ENCODE measurements around the gene RUBCN.
"Not testable (repeated sequence)": the region's sequence is repeated elsewhere in the genome, so short reads cannot be mapped to it uniquely, and the experiment has no call there.

The RUBCN gene

GRCh38 chr3:197663367-197664140 is 73.2 kb downstream of the RUBCN start:
- not testable (repeated sequence) for H3K27me3 ChIP-seq (ENCODE audit: control insufficient read depth in 1 of 2, insufficient read depth in 2 of 2, low read length in 2 of 2); H3K9me3 ChIP-seq (ENCODE audit: control insufficient read depth in 1 of 2, low read length in 2 of 2); H3K4me1 ChIP-seq (ENCODE audit: control insufficient read depth in 1 of 2, insufficient read depth in 2 of 2, low read length in 2 of 2); H3K27ac ChIP-seq (ENCODE audit: low read depth, low read length); H3K36me3 ChIP-seq (ENCODE audit: control insufficient read depth in 1 of 2, insufficient read depth in 2 of 2, low read length in 2 of 2); H3K9ac ChIP-seq (ENCODE audit: low read depth in 1 of 2, low read length in 2 of 2); H3K4me3 ChIP-seq (ENCODE audit: low read depth in 1 of 2, low read length in 2 of 2)

- not testable (repeated sequence) for H3K4me3 ChIP-seq (ENCODE audit: low read depth in 1 of 2, low read length in 2 of 2); H3K9ac ChIP-seq (ENCODE audit: low read depth in 1 of 2, low read length in 2 of 2); H3K4me1 ChIP-seq (ENCODE audit: control insufficient read depth in 1 of 2, insufficient read depth in 2 of 2, low read length in 2 of 2); H3K27me3 ChIP-seq (ENCODE audit: control insufficient read depth in 1 of 2, insufficient read depth in 2 of 2, low read length in 2 of 2); H3K36me3 ChIP-seq (ENCODE audit: control insufficient read depth in 1 of 2, insufficient read depth in 2 of 2, low read length in 2 of 2); H3K27ac ChIP-seq (ENCODE audit: low read depth, low read length); H3K9me3 ChIP-seq (ENCODE audit: control insufficient read depth in 1 of 2, low read length in 2 of 2)
Observed at GRCh38 chr3:197662352-197662751, 74.4 kb downstream of the RUBCN start.

DNA sequence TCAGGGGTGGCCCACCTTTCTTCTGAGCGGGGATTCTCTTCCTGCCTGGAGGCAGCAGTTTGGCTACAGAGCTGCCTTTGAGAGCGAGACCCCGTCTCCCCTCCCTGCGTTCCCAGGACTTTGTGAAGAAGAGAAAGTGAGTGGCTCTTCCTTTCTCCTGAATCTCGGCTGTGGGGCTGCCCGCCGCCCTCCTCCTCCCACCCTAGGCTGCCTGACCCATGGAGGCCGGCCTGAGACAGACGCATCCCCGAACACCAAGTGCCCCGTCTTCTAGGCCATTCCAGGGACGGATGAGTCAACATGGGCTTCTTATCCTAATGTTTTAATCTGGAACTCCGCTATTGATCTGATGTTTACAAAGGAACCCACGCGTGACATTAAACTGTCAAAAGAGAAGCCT is 74.8 kb downstream of the RUBCN start:
- not testable (repeated sequence) for H3K9me3 ChIP-seq (ENCODE audit: control insufficient read depth in 1 of 2, low read length in 2 of 2); H3K27ac ChIP-seq (ENCODE audit: low read depth, low read length); H3K4me3 ChIP-seq (ENCODE audit: low read depth in 1 of 2, low read length in 2 of 2); H3K4me1 ChIP-seq (ENCODE audit: control insufficient read depth in 1 of 2, insufficient read depth in 2 of 2, low read length in 2 of 2); H3K9ac ChIP-seq (ENCODE audit: low read depth in 1 of 2, low read length in 2 of 2); H3K36me3 ChIP-seq (ENCODE audit: control insufficient read depth in 1 of 2, insufficient read depth in 2 of 2, low read length in 2 of 2); H3K27me3 ChIP-seq (ENCODE audit: control insufficient read depth in 1 of 2, insufficient read depth in 2 of 2, low read length in 2 of 2)

DNA sequence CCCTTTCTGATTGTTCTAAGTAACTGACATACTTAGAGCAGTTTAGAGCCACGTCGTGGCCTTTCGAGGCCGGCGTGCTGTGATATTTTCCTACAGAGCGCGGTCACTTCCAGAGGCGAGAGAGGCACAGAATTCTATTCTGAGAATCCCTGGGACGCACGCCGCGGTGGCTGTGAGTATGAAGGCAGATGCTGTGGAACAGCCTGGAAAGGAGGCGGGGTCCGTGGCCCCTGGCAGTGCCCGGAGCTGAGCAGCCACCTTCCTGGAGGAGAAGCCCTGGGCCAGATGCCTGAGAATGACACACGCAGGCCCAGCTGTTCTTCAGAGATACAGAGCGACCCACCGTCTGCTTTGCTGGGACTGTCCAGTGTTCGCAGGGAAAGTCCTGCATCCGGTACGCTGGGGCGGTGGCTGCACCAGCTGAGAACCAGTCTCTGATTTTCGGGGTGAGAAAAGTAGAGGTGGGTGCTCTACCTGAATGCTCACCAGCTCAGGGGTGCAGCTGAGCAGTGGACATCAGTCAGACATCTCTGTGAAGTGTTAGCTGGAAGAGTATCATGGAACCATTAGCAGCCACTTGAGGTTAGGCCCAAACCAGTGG is 75.4 kb downstream of the RUBCN start:
- H3K9ac ChIP-seq (ENCODE audit: low read depth in 1 of 2, low read length in 2 of 2); H3K36me3 ChIP-seq (ENCODE audit: control insufficient read depth in 1 of 2, insufficient read depth in 2 of 2, low read length in 2 of 2); H3K4me3 ChIP-seq (ENCODE audit: low read depth in 1 of 2, low read length in 2 of 2); H3K4me1 ChIP-seq (ENCODE audit: control insufficient read depth in 1 of 2, insufficient read depth in 2 of 2, low read length in 2 of 2); H3K9me3 ChIP-seq (ENCODE audit: control insufficient read depth in 1 of 2, low read length in 2 of 2); H3K27me3 ChIP-seq (ENCODE audit: control insufficient read depth in 1 of 2, insufficient read depth in 2 of 2, low read length in 2 of 2); H3K27ac ChIP-seq (ENCODE audit: low read depth, low read length): not testable (repeated sequence)

GRCh38 chr3:197659701-197660100 is 77.0 kb downstream of the RUBCN start:
- not testable (repeated sequence) for H3K9me3 ChIP-seq (ENCODE audit: control insufficient read depth in 1 of 2, low read length in 2 of 2); H3K36me3 ChIP-seq (ENCODE audit: control insufficient read depth in 1 of 2, insufficient read depth in 2 of 2, low read length in 2 of 2); H3K27me3 ChIP-seq (ENCODE audit: control insufficient read depth in 1 of 2, insufficient read depth in 2 of 2, low read length in 2 of 2); H3K4me3 ChIP-seq (ENCODE audit: low read depth in 1 of 2, low read length in 2 of 2); H3K27ac ChIP-seq (ENCODE audit: low read depth, low read length); H3K9ac ChIP-seq (ENCODE audit: low read depth in 1 of 2, low read length in 2 of 2); H3K4me1 ChIP-seq (ENCODE audit: control insufficient read depth in 1 of 2, insufficient read depth in 2 of 2, low read length in 2 of 2)

- not testable (repeated sequence) for H3K36me3 ChIP-seq (ENCODE audit: control insufficient read depth in 1 of 2, insufficient read depth in 2 of 2, low read length in 2 of 2); H3K4me3 ChIP-seq (ENCODE audit: low read depth in 1 of 2, low read length in 2 of 2); H3K27ac ChIP-seq (ENCODE audit: low read depth, low read length); H3K27me3 ChIP-seq (ENCODE audit: control insufficient read depth in 1 of 2, insufficient read depth in 2 of 2, low read length in 2 of 2); H3K9me3 ChIP-seq (ENCODE audit: control insufficient read depth in 1 of 2, low read length in 2 of 2); H3K4me1 ChIP-seq (ENCODE audit: control insufficient read depth in 1 of 2, insufficient read depth in 2 of 2, low read length in 2 of 2); H3K9ac ChIP-seq (ENCODE audit: low read depth in 1 of 2, low read length in 2 of 2)
Observed at GRCh38 chr3:197659144-197659543, 77.6 kb downstream of the RUBCN start.

DNA sequence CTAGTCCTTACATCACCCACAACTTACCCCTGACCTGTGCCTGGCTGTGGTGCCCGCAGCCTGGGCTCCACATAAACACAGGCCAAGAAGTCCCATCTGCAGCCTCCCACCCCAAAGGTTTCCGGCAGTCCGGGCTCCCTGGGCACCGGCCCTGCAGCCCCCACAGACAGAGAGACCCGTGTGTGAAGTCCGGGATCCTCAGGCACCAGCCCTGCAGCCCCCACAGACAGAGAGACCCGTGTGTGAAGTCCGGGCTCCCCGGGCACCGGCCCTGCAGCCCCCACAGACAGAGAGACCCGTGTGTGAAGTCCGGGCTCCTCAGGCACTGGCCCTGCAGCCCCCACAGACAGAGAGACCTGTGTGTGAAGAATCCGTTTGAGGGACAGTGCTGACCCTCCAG is 78.0 kb downstream of the RUBCN start:
- not testable (repeated sequence) for H3K4me3 ChIP-seq (ENCODE audit: low read depth in 1 of 2, low read length in 2 of 2); H3K27ac ChIP-seq (ENCODE audit: low read depth, low read length); H3K4me1 ChIP-seq (ENCODE audit: control insufficient read depth in 1 of 2, insufficient read depth in 2 of 2, low read length in 2 of 2); H3K9ac ChIP-seq (ENCODE audit: low read depth in 1 of 2, low read length in 2 of 2); H3K27me3 ChIP-seq (ENCODE audit: control insufficient read depth in 1 of 2, insufficient read depth in 2 of 2, low read length in 2 of 2); H3K36me3 ChIP-seq (ENCODE audit: control insufficient read depth in 1 of 2, insufficient read depth in 2 of 2, low read length in 2 of 2); H3K9me3 ChIP-seq (ENCODE audit: control insufficient read depth in 1 of 2, low read length in 2 of 2)

DNA sequence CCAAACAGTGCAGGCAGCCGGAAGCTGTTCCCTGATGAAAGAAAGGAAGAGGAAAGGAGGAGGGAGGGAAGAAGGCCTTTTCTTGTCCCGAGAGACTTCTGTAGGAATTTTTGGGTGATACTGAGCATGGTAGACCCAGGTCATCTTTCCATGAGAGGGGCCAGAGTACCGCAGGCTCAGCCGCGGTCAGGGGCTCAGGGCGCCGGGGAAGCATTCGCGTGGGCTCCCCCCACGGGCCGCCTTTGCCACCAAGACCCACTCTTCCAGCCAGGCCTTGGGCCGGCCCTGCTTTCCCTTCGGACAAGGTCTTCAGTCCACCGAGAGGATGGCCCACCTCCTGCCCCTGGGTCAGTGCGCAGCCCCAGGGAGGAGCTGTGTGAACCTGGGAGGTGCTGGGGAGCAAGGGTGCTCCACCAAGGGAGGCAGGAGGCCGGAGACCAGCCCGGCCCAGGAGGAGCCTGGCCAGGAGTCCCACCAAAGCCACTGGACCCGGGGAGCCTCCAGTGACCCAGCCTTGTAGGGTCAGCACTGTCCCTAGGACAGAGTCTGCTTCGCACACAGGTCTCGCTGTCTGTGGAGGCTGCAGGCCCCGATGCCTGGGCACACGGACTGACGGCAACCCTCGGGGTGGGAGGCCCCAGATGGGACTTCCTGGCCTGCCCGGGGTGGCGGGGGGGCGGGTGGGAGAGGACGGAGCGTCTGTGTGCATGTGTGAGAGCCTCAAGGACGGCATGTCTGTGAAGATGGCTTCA is 79.0 kb downstream of the RUBCN start:
- not testable (repeated sequence) for H3K4me3 ChIP-seq (ENCODE audit: low read depth in 1 of 2, low read length in 2 of 2); H3K27ac ChIP-seq (ENCODE audit: low read depth, low read length); H3K4me1 ChIP-seq (ENCODE audit: control insufficient read depth in 1 of 2, insufficient read depth in 2 of 2, low read length in 2 of 2); H3K36me3 ChIP-seq (ENCODE audit: control insufficient read depth in 1 of 2, insufficient read depth in 2 of 2, low read length in 2 of 2); H3K27me3 ChIP-seq (ENCODE audit: control insufficient read depth in 1 of 2, insufficient read depth in 2 of 2, low read length in 2 of 2); H3K9ac ChIP-seq (ENCODE audit: low read depth in 1 of 2, low read length in 2 of 2); H3K9me3 ChIP-seq (ENCODE audit: control insufficient read depth in 1 of 2, low read length in 2 of 2)

GRCh38 chr3:197656960-197657359 is 79.7 kb downstream of the RUBCN start:
- not testable (repeated sequence) for H3K9me3 ChIP-seq (ENCODE audit: control insufficient read depth in 1 of 2, low read length in 2 of 2); H3K4me1 ChIP-seq (ENCODE audit: control insufficient read depth in 1 of 2, insufficient read depth in 2 of 2, low read length in 2 of 2); H3K4me3 ChIP-seq (ENCODE audit: low read depth in 1 of 2, low read length in 2 of 2); H3K9ac ChIP-seq (ENCODE audit: low read depth in 1 of 2, low read length in 2 of 2); H3K27ac ChIP-seq (ENCODE audit: low read depth, low read length); H3K36me3 ChIP-seq (ENCODE audit: control insufficient read depth in 1 of 2, insufficient read depth in 2 of 2, low read length in 2 of 2); H3K27me3 ChIP-seq (ENCODE audit: control insufficient read depth in 1 of 2, insufficient read depth in 2 of 2, low read length in 2 of 2)

DNA sequence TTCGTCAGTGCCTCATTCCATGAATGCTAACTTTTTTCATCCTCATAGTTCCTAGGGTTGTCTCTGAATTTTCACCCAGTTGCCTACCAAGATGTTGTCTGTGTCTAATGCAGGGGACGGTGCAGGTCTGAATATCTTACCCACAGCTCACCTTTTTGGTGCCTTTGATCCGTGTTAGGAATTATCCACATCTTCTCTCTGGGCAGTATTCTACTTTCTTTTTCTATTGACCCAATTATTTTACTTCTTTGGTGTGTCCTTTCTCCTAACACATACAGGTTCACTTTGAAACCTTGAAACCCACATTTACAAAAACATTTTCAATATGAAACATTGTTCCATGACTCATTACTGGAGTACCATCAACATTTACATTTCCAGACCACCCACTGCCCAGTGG is 80.6 kb downstream of the RUBCN start:
- H3K4me1 ChIP-seq (ENCODE audit: control insufficient read depth in 1 of 2, insufficient read depth in 2 of 2, low read length in 2 of 2) = not testable (repeated sequence)

More for the DNA sequence above, 80.6 kb downstream of the RUBCN start:
- not testable (repeated sequence) for H3K9ac ChIP-seq (ENCODE audit: low read depth in 1 of 2, low read length in 2 of 2); H3K4me3 ChIP-seq (ENCODE audit: low read depth in 1 of 2, low read length in 2 of 2); H3K36me3 ChIP-seq (ENCODE audit: control insufficient read depth in 1 of 2, insufficient read depth in 2 of 2, low read length in 2 of 2); H3K27me3 ChIP-seq (ENCODE audit: control insufficient read depth in 1 of 2, insufficient read depth in 2 of 2, low read length in 2 of 2); H3K27ac ChIP-seq (ENCODE audit: low read depth, low read length); H3K9me3 ChIP-seq (ENCODE audit: control insufficient read depth in 1 of 2, low read length in 2 of 2)
